Measurements from ENCODE around the gene CGN.

The CGN gene

DNA sequence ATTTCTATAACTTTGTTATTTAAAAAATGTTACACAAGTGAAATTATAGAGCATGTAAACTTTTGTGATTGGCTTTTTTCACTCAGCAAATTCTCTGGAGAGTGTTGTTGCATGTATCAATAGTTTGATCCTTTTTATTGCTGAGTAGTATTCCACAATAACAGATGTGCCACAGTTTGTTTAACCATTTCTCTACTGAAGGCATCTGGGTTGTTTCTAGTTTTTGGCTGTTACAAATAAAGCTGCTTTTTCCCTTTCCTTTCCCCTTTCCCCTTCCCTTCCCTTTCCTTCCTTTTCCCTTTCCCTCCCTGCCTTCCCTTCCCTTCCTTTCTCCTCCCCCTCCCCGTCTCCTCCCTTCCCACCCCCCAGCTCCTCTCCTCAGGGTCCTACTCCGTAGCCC, 44.9 kb downstream of the CGN start:
- no peak for DNase-seq

DNA sequence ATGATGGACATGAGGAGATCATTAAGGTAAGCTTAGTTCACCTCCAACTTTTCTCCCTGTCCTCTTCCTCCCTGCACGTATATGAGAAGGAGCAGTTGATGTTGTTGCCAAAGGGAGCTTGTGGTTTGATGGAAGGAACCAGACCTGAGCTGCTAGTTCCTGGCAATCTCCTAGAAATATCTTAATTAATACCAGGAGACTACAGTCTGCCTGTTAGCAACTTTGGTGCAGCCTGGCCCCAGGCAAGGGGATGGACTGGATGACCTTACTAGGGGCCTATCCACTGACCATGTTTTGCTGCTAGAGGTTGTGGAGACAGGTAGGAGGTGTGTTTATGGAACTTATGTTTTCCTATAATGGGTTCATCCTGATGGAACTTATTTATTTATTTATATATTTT, 51.5 kb downstream of the CGN start:
- no peak for DNase-seq

DNA sequence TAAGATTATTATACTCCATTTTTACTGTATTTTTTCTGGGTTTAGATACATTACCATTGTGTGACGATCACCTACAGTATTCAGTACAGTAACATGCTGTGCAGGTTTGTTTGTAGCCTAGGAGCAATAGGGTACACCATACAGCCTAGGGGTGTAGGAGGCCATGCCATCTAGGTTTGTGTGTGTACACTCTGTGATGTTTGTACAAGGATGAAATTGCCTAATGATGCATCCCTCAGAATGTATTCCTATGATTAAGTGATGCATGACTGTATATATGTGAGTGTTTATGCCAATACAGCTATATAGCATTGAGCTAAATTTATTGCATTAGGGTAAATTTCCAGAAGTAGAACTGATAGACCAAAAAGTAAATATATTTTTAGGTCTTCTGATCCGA, 52.2 kb downstream of the CGN start:
- DNase-seq, result no peak

DNA sequence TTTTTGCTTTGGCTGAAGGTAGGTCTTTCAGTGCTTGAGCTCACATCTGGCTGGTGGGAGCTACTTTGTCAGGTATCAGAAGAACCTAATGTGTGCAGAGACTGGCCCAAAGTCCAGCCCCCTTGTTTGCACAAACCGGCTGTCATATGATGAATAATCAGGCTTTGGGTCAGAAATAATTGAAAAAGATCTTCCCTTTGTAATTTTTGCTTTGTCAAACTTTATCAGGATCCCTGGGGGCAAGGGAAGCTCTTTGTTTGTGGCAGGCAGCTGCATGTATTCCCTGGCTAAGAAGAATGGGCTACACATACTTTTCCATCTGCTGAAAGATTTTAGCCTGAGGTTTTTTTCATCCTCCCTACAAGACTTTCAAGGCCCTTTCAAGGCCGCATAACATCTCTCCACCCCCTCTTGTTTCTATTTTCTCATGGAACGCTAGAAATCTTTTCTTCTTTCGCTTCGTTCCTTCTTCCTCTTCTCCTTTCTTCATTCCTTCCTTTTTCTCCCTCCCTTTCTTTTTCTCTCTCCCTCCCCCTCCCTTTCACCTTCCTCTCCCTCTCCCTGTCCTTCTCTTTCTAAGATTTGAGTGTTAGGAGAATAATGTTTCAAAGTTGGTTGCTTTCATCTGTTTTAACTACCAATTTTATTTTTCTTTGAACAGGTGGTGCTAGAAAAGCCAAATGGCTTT, 54.5 kb downstream of the CGN start:
- DNase-seq, result no peak

DNA sequence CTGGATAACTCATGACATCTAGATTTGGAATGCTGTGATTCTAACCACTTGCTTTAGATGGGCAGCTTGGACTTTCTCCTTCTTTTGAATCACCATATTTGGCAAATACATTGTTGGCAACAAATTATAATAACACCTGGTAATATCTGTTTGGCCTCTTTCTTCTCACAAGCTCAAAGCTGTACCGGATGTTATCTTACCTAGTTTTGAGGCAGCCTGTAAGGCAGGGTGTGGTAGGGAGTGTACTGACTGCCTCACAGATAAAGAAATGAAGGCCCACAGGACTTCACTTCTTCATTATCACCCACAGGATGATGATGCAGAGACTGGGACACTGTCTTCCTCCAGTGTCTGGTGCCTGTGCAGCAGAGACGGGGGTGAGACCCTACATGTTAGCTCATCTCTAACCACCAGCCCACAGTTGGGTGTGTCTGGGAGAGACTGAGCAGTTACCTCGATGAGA, 57.5 kb downstream of the CGN start:
- DNase-seq, result no peak

DNA sequence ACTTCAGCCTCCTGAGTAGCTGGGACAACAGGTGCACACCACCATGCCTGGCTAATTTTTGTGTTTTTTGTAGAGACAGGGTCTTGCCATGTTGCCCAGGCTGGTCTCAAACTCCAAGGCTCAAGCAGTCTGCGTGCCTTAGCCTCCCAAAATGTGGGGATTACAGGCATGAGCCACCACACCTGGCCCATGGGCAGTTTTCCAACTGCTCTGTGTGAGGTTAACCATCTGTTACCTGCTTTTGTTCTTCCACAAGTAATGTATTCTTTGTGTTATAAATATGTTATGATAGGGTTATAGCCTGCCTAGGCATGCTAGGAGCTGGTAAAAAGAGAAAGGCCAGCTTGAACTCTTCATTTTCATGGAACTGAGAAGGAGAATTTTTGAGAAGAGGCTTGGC, 59.6 kb downstream of the CGN start:
- DNase-seq, result no peak

DNA sequence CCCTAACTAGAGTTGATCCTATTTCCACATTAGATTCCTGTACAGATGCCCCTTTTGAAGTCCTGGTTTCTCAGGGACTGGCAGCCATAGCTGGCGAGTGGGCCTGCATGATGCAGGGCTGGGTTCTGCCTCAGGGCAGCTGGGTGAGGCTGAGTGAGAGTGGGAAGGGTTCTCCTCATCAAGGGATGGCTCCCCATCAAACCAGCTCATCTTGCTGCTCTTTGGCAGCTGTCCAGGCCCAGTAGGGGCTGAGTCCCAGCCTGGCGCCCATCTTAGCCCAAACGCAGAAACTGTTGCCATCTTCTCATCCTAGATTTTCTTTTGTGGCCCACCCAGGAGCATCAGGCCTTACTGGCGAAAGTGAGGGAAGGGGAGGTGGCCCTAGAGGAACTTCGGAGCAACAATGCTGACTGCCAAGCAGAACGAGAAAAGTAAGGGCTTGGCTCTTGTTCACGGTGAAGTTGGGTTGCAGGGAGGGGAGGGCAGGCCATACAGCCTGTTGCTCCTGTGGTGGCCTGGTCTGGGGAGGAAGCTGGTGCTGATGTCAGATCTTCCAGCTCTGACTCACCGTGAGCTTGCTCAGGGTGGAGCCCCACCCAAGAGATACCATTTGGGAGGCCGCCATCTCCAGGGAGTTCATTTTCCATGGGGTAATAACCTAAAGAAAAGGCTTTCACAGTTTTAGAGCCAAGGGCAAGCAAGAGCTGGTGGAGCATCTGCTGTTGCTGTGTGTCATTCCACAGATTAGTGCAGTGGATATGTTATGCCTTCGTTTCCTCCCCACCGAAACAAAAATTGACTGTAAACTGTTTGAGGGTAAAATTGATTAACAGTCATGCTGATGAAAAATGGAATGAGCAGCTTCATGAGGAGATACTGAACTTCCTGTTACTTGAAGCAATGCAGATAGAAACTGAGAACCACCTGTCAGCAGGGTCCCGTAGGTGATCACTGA, 63.7 kb downstream of the CGN start:
- DNase-seq, result peak; percentile 31

DNA sequence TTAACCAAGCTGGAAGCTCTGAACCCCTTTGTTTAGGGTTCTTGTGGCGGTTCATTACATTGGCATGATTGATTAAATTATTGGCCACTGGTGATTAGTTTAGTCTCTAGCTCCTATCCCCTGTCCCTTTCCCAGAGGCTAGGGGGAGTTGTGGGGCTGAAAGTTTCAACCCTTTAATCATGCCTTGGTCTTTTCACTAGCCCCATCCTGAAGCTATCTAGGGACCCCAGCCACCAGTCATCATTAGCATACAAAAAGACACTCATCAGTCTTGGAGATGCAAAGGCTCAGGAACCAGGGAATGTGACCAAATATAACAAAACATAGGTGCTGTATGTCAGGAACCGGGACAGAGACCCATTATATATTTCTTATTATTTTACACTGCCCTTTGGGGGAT, 66.0 kb downstream of the CGN start:
- DNase-seq, result no peak

DNA sequence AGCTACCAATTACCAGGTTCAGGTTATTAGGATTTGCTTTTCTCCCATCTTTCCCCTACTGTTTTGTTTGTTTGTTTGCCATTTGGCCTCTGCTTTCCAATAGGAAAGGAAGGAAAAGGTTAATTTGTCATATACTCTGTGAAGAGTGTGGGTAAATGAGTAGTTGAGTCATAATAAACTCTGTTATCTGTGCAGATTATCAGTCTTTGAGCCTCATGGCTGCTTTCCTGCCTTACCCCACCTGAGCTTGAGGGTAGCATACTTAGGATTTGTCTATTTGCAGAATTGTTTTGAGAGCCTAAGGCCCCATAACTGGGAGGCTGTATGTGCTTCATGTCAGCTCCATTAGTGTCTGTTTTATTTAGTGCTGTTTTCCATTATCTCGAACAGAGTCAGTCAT, 67.8 kb downstream of the CGN start:
- no peak for DNase-seq

DNA sequence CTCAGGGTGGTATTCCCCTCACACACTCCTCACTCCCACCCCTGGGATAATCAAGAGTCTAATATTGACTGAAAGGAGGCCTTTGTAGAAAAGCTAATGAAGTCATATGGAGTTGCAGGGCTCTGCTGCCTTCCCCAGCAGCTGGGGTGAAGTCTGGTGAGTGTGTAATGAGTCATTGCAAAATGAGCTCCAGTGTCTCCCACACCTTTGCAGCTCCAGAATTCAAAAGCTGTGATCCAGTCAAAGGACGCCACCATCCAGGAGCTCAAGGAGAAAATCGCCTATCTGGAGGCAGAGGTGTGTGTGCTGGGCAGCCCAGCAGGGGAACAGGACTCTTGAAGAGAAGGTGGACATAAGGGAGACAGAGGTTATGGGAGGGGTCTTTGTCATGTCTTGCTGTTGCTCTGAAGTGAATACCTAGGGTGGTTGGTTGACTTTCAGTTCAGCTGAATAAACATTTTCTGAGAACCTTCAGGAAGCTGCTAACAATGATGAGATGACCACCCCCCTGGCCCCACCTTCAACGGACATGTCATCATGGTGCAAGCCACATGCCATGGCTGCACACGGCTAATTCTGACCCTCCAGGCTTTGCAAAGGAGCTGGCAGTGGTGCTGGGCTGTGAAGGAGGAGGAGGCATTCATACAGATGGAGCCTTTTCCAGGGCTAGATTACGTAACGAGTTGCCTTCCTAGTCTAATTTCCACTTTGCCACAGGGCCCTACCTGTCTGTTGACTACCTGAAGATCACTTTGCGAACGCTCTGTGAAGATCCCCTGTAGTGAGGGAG, 68.4 kb downstream of the CGN start:
- no peak for DNase-seq

DNA sequence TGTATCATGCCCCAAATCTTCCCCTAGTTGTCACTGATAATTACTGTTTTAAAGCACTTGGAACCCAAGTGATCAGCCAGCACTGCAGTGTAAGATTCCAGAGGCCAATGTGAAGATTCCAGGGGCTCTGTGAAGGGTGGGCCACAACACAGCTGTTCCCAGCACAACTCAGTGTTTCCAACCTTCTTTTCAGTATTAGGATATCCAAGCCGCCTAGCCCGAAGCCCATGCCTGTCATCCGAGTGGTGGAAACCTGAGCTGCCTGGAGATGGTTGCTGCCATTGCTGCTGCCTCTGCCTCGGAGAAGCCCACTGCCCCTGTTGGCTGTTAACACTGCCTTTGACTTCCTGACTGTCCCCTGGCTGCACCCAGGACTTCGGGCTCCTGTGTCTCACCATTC, 70.3 kb downstream of the CGN start:
- no peak for DNase-seq

DNA sequence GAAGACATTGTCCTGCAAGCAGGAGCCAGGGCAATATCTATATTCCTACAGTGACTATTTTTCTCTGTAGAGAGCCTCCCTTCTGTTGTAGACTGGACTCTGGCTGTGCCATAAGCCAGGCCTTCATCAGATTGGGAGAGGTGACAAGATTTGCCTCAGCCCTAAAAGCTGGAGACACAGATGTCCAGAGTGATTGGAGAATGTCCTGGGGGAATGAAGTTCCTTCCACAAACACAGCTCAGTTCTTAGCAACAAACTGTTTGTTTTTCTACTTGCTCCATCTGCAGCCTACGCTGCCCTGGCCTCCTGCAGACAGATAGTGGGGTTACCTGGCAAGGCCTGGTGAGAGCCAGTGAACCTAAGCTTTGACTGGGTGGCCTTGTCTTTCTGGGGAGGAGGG, 70.7 kb downstream of the CGN start:
- no peak for DNase-seq

DNA sequence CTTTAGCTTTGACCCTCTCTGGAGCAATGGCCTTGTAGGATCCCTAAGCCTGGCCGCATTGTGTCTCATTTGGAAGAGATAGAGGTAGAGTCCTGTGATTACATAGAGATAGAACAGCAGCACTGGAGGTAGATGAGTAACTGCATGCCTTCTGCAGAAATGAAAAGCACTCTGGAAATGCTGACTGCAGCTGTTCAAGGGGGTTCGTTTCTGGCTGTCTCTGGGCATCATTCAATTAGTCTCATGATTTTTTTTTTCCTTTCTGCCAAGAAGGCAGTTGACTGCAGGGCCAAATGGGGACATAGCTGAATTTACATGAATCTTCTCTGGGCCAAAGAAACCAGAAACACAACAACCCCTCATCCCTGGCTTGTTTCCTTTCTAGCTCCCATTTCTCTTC, 72.6 kb downstream of the CGN start:
- no peak for DNase-seq

DNA sequence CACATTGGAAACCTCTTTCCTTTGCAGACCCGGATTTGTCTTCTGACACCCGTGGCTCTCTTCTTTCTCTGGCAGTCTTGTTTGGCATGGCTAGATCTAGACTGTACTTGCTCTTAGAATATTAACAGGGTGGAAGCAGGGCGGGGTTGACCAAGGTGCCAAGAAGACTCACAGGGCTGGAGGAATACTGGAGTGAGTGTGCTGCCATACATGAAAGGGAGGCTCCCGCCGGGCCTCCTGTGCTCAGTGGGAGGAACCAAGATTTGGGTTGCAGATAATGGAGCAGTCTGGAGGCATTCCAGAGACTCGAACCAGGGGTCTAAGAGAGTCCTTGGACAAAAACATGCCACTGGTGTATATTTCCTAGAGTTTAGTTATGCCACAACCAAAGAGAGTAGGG, 73.1 kb downstream of the CGN start:
- no peak for DNase-seq

DNA sequence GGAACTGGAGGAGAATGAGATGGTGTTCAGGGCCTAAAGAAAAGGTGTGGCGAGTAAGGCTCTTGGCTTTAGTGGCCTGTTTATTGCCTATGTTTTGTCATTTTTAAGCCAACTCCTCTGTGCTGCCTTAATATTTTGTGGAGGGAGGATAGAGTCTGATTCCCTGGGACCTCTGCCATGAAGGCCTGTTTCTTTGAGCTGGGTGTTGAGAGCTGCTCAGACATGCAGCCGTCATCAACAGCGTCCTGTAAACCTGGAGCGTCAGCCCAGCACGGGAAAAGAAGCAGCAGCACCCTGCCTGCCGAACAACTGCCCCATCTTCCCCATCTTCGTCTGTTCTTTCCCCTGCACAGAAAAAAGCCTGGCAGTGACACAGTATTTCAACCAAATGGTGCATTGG, 73.6 kb downstream of the CGN start:
- no peak for DNase-seq

DNA sequence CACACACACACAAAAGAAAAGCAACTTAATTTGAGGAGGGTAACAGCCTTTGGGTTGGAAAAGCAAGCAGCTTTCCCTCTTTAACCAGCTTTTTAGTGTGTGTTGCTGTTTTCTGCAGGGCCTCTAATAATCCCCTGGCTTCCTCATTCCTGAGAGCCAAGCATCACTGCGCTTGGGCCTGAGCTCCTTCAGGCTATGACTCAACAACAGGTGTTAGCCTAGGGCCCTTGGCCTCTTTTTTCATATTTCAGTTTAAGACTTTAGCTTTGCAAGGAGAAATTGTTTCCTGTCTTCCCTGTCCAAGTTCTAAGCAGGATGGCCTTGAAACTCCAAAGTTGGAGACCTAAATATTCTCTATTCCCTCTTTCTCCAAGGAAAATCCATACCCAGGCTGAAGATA, 74.4 kb downstream of the CGN start:
- peak; percentile 42 for DNase-seq

All from T1000 (cell line).